HT-29 (cell line): Measurements from ENCODE around the gene ZFYVE19. TPM values are rescaled to one million over a fixed set of nuclear protein-coding genes. Genes with fewer than 3 reads are reported as not detected.

ENCODE experiments used
- DNase-seq: peaks from one replicate; pipeline ENCODE4 v3.0.0-alpha.2; 2015; ENCODE audit warnings: low spot score
- total RNA-seq: library from RNA; depleted of rRNA; stranded (reverse); fragments of >200 nt; shearing (Covaris generic); gene quantifications from 2 replicates; pipeline ENCODE4 v1.2.3, GENCODE V29; 2014; rRNA removed

The ZFYVE19 gene, protein sequence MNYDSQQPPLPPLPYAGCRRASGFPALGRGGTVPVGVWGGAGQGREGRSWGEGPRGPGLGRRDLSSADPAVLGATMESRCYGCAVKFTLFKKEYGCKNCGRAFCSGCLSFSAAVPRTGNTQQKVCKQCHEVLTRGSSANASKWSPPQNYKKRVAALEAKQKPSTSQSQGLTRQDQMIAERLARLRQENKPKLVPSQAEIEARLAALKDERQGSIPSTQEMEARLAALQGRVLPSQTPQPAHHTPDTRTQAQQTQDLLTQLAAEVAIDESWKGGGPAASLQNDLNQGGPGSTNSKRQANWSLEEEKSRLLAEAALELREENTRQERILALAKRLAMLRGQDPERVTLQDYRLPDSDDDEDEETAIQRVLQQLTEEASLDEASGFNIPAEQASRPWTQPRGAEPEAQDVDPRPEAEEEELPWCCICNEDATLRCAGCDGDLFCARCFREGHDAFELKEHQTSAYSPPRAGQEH
- 66.0 and 68.6 TPM in 2 replicates for total RNA-seq

DNA sequence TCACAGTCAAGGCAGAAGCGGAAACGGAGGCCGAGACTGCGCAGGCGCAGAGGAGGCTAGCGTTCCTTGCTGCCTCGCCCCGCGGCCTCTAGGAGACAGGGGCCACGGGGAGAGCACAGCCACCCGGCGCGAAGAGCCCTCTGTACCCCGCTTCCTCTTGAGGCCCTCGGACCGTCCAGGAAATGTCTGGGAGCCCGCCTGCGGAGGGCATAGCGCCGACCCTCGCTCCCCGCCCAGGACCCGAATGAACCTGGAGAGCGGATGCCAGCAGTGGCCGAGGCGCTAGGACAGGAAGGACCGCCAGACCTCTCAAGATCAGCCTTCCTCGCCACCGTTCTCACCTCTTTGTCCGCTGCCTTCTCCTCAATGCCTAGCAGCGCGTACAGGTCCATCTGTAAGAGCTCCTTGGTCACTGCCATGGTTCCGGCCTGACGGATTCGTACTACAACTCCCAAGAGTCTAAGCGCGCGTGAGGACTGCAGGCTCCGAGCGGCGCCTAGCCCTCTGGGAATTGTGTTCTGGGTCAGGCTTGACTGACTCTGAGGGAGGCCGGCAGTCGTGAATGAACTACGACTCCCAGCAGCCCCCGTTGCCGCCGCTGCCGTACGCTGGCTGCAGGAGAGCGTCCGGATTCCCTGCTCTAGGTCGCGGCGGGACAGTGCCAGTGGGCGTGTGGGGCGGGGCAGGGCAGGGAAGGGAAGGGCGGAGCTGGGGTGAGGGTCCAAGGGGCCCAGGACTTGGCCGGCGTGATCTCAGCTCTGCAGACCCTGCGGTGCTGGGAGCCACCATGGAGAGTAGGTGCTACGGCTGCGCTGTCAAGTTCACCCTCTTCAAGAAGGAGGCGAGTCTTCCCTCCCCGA, at the start of gene ZFYVE19, which contains the start of gene DNAJC17:
Gene ZFYVE19, plus strand, starts transcription at position 62 of the 860 bp plus-strand sequence. Its CDS starts 501 bp downstream, at position 563.
Gene DNAJC17, minus strand, starts transcription at position 446 of the 860 bp plus-strand sequence. Its CDS starts 27 bp downstream, at position 419.
- DNase-seq: peak; percentile 99

DNA sequence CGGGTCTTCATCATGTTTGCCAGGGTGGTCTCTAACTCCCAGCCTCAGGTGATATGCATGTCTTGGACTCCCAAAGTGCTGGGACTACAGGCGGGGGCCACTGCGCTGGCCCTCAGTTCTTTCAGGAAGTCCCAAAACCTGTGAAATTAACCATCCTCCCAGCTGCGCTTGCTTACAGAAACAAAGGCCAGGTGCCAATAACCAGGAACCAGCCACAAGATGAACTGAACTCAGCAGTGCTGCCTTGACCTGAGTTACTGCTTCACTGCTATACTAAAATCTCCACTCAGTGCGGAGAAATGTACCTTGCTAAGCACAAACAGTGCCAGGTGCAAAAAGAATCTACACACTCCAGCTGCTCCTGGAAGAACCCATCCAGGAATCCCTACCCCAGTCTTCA, 46.9 kb upstream of the ZFYVE19 start:
- DNase-seq: no peak

DNA sequence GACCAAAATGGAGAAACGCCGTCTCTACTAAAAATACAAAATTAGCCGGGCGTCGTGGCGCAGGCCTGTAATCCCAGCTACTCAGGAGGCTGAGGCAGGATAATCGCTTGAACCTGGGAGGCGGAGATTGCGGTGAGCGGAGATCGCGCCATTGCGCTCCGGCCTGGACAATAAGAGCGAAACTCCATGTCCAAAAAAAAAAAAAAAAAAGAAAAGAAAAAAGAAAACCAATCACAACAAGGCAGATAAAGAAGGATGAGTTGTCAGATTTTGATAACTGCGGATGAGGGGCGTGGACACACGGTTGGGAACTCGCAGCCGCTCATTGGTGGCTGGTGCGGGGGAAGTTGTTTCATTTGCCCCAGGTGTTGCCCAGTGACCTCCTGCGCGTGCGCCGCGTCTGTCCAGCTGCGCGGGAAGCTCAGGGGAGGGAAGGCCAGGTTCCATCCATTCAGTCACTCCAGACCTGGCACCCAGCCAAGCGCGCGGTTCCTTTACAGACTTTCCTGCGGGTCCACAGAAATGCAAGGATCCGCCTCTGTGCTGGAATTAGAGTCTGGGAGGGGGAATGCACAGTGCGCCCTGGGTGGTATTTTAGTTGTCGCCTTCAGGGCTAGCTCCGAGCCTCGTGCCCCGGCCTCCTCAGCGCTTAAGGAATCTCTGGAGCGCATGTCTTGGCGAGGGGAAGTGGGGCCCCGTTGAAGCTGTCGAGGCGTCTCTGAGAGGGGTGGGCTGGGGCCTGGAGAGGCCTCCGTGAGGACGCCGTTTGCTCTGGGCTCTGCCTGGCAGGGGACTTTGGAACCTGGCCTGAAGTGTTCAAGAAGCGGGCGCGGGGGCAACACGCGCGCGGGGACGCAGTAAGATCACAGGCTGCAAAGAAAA, 43.7 kb upstream of the ZFYVE19 start:
- peak; percentile 96 for DNase-seq

DNA sequence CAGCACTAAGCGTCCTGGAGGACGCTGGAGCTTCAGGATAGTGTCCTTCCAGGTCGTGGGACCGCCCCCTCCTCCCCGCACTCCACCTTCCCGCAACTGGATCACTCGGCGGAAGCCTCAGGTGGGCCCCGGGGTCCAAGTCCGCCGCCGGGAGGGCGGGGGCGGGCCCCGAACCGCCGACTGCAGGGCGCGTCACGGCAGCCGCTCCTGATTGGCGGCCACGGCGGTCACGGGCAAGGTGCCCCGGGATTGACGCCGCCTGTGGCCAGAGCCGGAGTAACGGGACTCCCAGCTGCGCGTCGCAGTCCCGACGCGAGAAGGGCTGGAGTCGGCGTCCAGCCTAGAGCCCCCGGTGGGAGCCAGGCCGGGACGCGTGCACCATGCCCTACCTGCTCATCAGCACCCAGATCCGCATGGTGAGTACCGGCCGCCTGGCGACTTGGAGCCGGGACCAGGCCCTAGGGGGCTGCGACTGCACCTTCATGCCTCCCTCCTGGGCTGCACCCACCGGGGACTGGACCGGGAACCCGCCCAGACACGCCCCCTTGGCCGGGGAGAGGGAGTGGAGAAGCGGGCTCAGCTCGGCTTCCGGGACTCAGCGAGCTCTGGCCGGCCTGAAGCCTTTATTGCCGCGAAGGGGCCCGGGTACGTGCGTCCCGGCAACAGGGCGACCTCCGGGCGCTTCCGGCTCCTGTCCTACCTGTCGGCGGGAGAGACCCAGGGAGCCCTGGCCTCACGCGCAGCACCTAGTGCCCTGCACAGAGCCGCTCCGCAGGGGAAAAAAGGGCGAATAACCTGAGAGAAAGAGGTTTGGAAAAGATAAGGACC, 42.9 kb upstream of the ZFYVE19 start, which contains the start of gene GCHFR:
Gene GCHFR, plus strand, starts transcription at position 268 of the 828 bp plus-strand sequence. Its CDS starts 113 bp downstream, at position 381.
- peak; percentile 93 for DNase-seq

DNA sequence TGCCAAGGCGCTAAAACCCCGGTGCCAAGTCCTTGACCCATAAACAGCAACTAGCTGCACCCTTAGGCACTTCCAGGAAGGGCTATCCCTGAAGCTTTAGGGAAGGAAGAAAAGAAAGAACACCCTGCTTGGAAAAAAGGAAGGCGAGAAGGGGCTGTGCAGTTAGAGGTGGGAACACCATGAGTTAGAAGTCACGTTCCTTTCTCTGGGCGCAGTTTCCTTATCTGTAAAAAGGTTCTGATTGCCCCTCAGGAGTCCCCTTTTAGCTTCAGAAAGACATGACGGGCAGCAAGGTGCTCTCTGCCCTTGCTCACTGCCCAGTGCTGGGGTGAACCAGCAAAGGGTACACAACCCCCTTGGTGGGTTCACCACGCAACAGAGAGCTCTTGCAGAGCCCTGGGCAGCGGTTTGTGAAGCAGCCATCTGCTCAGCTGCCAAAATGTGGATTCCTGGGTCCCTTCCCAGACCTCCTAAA, 42.2 kb upstream of the ZFYVE19 start:
- no peak for DNase-seq

DNA sequence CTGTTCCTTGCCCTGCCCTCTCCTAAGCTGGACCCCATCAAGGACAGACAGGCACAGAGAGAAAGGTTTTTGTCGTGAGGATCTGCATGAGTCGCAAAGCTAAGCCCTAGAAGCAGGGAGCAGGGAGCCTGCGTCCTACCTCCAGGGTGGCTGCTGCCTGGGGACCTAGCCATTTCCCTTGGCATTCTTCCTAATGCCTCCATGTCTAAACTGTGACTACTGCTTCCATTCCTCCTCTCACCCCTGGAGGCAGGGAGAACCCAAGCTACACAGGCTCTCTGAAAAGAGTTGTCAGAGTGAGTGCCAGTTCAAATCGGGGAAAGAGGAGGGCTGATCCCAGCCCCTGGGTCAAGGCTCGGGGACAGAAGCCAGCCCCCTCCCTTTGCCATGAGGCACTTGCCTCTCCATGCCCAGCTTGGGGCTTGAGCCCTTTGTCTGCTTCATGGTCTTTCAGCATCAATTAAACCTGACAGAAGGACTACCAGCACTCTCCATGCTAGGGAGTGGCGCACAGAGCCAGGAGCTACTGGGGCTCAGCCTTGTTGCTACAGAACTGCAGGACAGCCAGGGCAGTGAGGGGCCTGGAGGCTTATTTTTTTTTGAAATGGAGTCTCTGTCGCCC, 40.6 kb upstream of the ZFYVE19 start:
- no peak for DNase-seq

DNA sequence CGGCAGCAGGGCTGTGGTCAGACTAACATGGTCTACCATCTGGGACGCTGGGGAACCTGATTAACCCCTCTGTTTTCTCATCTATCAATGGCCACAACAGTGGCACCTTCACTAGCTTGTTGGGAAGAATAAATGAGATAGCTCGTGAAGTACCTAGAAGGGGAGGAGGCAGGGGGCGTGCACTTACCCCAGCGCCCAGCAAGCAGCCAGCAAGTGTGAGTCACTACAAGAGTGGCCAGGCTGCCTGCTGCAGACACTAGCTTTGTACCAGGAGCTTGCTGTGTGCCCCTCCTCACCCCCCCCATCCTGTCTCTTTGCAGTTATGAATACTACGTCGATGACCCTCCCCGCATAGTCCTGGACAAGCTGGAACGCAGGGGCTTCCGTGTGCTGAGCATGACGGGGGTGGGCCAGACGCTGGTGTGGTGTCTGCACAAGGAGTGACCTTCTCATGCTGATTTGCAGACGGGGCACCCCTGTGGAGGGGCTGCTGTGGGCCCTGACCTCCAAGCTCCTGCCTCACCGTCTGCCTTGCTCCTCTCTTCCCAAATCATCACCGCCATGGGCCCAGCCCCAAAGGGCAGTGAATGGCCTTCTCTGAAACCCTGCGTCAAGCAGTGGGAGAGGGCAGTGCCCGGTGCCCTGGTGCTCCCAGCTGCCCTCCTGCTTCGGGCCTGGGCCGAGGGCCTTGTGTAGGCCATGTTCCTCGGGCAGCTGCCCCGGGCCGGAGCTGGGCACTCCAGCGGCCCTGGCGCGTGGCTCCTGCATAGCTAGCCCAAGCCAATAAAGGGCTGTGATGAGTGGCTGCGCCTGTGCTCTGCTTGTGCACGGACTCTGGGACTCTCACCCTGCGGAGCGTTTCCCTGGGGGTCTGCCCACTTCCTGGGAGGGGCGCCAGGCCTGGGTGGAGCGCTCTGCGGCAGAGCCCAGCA, 39.7 kb upstream of the ZFYVE19 start:
- DNase-seq: peak; percentile 35

DNA sequence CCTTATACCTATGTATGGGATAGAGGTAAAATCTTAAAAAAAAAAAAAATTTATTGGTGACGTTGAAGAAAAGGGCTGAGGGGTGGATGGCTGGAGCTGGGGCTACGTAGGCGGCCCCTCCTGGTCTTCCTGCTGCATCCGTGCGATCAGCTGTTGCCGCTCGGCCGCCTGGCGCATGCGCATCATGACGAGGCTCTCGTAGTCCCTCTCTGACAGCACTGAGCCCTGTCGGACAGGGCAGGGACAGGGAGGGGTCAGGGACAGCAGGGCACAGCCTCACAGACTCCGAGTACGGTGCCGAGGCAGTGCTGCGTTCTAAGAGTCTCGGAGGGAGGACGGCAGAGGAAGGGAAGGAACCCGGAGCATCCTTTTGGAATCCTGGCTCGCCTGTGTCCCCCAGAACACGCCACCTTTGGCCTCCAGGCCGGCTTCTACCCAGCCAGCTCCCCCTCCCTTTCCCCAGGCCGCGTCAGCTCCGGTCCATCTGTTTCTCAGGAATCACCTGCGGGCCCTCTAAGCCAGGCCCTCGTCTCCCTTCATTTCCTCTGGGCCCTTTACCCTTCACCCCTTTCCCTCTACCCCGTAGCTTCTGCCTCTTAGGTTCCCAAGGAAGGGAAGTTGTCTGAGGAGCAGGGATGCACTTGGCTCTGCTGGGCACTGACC, 38.9 kb upstream of the ZFYVE19 start:
- no peak for DNase-seq

DNA sequence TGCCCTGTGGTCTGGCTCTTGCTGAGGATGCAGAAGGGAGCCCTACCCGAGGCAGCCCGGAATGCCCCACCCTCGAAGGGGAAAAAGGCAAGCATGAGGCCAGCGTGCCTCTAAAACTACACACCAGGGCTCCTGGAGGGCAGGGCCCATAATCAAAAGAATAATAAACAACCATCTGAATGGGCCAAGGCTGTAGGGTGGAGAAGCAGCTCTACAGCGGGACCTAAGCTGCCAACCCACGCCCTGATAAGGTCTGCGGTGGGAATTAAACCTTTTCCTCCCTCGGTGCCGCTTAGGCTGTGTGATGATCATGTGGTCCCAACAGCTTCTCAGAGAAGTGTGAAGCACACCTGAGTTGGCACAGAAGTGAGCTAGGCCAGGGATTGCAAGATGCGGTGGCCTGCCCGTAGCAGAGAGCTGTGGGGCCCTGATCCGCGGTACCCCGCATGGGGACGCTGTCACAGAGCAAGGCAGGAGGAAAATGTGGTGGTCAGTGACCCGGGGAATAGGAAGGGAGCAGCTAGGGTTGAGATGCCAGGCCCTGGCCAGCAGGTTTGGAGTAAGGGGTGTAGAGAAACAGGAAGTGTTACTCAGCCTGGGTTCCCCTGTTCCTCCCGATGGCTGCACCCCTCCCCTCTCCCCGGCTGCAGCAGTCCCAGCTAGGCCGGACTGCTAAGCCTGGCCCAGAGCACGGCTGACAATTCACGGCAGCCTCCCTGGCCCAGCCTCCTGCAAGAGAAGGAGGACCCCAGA, 38.2 kb upstream of the ZFYVE19 start:
- no peak for DNase-seq

DNA sequence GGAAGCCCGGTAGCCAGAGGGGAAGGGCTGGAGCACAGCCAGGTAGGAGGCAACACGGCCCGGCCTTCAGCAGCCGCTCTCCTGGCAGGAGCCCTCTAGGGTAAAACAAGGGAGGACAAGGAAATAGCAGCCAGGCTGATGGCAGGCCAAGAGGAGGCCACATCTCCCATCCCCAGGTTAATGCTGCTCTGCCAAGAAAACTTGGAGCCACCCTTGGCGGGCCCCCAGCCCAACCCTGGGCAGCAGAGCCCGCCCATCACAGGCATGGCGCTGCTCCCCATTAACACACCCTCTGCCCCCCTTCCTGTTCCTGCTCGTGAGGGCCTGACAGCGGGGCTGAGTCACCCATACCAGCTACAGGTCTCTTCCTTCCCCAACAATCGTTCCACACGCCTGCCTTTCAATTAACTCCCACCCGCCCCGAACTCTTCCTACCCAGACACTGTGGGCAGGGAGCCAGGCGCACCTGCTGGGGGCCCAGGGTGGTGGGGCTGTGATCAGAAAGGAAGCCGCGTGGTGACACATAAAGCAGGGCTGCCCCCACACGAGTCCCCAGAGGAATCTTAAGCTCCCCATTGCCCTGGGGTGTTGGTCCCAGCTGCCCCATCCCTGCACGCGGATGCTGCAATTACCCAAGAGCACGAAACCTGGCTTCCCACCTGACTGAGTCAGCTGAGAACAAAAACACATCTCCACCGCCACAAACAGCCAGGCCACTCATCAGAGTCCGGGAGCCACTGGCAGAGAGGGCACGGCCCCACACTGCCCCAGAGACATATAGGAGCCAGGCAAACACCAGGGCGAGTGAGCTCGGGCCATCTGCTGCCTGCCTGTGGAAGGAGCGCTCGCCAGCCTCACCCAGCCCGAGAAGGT, 37.4 kb upstream of the ZFYVE19 start, which contains the start of gene C15orf62:
Gene C15orf62, plus strand, starts transcription at position 707 of the 873 bp plus-strand sequence. CDS start 516 bp downstream, outside the sequence.
- peak; percentile 97 for DNase-seq

DNA sequence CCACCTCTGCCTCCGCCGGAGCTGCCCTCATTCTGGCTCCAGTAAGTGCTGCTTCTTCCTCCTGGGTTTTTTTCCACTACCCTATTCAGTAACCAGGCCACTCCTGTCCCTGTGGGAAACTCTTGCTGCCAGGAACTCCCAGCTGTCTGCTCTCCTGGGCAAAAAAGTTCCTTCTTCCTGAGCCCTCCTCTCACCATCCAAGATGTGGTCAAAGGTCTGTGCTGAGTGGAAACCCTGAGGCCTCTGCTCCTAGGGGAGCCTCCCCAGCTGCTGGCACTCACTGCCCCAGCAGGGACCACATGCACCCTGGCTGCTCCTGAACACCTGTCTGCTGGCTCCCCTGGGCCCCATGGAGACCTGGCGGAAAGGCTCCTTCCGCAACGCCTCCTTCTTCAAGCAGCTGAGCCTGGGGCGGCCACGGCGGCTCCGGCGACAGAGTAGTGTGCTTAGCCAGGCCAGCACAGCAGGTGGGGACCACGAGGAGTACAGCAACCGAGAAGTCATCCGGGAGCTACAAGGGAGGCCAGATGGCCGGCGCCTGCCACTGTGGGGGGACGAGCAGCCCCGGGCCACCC, 36.7 kb upstream of the ZFYVE19 start:
- no peak for DNase-seq

DNA sequence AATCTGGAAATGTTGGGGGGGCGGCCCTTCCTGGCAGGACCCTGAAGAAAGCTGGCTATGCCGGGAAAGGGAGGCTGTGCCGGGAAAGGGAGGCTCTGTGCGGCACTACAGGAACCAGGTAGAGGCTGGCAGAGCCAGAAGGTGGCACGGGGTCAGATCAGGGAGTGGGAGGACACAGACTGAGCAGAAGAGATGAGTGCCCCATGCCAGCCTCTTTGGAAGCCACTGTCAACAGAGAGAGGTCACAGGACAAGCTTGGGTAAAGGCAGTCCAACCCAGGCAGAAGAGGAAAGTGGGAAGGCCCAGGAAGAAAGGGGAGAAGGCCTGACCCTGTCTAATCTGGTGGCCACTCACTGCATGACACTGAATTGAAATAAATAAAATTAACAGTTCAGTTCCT, 35.6 kb upstream of the ZFYVE19 start:
- no peak for DNase-seq

DNA sequence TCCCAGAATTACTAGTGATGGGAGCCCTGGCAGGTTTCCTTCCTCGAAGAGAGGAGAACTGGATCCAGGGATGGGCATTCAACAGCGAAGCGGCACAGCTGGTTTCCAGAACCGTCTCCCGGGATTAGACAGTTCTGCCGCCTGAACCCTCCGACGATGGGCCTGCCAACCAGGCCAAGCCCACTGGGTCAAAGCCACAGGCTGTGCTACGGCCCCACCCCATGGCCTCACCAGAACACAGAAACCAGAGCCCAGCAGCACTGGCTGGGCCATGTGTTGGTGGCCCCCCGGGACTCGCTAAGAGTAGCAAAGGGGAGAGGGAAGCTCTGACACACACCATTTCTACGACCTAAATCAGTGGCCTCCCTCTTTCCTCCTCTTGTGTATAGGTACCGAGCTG, 34.9 kb upstream of the ZFYVE19 start:
- DNase-seq: no peak

DNA sequence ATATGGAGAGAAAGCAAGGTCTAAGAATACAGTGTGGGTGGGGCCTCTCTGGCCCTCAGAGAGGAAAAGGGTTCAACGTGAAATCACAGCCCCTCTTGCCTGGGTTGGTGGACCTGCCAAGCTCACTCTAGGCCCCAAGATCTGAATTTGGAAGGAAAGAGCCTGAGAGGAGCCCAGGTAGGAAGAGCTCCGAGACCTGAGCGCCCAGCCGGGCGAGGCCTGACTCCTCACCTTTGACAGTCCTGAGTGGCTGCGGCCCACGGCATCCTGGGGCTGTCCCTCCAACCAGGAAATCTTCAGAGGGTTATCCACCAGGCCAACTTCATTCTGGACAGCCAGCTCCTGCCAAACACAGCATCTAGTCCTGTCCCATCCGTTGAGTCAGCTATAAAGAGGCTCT, 33.4 kb upstream of the ZFYVE19 start:
- no peak for DNase-seq

DNA sequence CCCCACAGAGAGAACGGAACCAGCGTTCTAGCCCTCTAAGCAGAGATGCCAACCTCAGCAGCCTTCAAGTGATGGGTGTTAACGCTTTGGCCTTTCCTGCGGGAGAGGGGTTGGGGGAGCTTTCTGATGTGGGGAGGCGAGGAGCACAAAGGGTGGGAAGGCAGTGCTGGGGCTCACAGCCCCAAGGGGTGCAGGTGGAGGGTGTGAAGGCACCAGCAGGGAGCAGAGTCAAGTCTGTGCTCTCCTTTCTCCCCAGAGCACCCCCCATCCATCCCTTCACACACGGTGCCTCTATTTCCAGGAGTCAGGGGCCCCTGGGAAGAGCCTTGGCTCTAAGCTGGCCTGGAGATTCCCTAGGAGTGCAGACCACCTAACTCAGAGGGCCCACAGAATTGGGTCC, 33.0 kb upstream of the ZFYVE19 start:
- DNase-seq: no peak

DNA sequence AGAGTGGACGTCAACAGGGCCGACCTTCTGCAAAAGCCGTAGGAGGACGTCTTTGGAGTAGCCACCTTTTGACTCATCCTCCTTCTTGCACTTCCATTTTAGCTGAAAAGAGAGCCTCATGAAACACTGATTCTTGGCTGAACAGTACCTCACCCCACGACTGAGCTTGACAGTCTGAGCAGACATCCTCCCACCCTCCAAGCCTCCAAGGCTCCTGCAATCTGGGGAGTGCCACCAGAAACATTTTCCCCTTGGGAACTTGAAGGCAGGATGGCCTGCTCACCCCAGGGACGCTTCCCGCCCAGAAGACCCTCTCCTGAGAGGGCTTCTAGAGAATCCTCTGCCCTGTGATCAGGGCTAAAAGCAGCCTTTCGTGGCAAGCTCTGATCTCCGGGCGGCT, 31.9 kb upstream of the ZFYVE19 start:
- DNase-seq: no peak
